ENCODE measurements around the gene ABCB4.

DNA sequence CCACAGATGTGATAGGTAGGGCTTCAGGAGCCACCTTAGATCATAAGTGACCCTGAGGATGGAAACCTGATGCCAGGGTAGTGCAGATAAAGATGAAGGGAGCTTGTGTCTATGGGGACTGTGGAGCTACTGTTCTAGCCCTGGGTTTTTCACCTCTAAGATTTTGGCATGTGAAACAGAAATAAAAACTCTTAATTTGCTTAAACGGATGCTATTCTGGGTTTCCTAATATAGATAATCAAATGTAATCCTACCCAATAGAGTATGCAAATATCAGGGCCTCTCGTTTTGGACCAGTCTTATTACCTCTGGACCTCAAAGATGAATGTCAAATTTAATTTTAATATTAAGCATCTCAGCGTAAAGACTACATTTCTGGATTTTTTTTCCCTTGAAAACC, 49.3 kb downstream of the ABCB4 start:
- TF ChIP-seq, protein P1, sequence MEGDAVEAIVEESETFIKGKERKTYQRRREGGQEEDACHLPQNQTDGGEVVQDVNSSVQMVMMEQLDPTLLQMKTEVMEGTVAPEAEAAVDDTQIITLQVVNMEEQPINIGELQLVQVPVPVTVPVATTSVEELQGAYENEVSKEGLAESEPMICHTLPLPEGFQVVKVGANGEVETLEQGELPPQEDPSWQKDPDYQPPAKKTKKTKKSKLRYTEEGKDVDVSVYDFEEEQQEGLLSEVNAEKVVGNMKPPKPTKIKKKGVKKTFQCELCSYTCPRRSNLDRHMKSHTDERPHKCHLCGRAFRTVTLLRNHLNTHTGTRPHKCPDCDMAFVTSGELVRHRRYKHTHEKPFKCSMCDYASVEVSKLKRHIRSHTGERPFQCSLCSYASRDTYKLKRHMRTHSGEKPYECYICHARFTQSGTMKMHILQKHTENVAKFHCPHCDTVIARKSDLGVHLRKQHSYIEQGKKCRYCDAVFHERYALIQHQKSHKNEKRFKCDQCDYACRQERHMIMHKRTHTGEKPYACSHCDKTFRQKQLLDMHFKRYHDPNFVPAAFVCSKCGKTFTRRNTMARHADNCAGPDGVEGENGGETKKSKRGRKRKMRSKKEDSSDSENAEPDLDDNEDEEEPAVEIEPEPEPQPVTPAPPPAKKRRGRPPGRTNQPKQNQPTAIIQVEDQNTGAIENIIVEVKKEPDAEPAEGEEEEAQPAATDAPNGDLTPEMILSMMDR (IDR thresholded peaks at IDR 0.05 in 2 of 3, conservative IDR thresholded peaks at IDR 0.05 in 1 of 3; ENCODE audit: borderline replicate concordance in 1 of 3, insufficient read depth in 1 of 3, low read depth in 2 of 3, low read length in 2 of 3) = no peak
- TF ChIP-seq, protein P2, sequence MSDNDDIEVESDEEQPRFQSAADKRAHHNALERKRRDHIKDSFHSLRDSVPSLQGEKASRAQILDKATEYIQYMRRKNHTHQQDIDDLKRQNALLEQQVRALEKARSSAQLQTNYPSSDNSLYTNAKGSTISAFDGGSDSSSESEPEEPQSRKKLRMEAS (IDR thresholded peaks at IDR 0.05) = no peak
- TF ChIP-seq POLR2A (IDR thresholded peaks at IDR 0.05; ENCODE audit: borderline replicate concordance, extremely low read depth, insufficient read depth, insufficient read length) (no peak), EZH2 (IDR thresholded peaks at IDR 0.05) (no peak)

All from HCT116 (cell line).